LoVo (cell line): Measurements from ENCODE around the gene FAM222A.

Experiments used
- DNase-seq: peaks from one replicate; pipeline ENCODE4 v3.0.0-alpha.2; 2016; ENCODE audit warnings: low spot score

FAM222A gene

DNA sequence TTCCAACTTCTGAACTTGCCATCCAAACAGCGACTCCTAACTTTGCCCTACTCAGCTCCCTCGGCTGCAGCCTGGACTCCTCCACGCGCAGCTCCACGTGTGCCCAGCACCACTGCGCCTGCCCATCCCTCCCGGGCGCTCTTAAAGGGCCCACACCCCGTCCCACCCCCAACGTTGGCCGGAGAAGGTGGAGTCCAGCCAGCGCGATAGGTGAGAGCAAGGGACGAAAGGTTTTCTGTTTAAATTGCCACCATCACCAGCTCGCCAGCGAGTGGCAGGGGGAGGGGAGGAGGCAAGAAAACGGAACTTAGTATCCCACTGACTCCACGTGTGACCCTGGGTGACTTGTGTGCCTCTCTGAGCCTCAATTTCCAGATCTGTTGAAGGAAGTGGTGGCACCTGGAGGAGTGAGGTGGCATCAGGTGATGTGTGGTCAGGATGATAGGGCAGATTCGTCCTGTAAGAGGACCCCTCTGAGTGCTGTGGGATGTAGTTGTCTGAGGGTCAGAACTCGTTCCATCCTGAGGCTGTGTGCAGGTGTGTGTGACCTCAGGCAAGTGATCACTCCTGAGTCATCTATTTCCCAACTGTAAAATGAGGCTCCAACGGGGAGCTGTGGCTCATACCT lies 59.9 kb downstream of the FAM222A start:
- peak; percentile 80 for DNase-seq

DNA sequence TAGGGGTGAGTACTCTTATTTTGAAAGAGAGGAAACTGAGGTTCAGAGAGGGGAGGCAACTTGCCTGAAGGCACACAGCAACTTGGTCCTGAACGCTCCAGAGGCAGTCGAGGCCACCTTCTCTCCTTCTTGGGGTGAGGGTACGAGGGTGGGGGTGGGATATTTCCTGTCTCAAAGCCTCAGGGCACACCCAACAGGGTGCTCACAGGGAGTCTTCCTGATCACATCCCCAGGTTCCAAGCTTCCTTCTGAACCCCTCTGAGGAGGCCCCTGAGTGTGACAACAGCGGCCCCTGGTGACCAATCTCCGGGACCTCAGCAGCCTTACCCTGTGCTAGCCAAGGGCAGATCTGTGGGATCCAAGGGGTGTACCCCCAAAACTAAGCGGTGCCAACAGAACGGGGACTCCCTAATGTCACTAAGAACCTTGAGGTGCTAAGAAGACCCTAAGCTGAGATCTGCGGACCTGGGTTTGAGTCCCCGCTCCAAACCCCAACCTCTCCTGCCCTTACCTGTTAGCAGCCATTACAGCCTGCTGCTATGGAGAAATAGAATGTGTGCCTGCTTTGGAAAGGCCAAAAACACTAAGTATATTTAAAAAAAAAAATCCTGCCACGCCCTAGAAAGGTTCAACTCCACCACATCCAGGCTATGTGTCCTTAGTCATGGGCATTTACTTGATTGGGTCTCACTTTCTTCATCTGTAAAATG lies 61.7 kb downstream of the FAM222A start:
- DNase-seq = peak; percentile 76

DNA sequence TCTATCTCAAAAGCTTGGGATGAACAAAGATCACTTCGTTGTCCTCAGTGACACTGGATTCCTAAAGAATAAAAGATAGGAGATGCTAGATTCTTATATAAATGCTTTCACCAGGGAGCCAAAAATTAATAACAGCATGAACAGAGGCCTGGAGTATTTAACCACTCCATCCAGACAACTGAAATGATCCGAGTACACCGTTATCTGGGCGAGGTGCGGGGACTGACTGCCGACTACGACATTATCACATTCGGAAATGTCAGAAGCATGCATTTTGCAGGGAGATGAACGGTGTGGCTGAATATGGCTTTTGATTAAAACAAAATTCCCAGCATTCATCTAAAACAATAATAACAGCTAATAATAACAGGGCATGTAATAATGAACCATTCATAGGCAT lies 63.0 kb downstream of the FAM222A start:
- DNase-seq = no peak

GRCh38 chr12:109777544-109777943 lies 63.9 kb downstream of the FAM222A start:
- DNase-seq = peak; percentile 57

- no peak for DNase-seq
These were observed 65.1 kb downstream of the FAM222A start for GRCh38 chr12:109778684-109779083.

DNA sequence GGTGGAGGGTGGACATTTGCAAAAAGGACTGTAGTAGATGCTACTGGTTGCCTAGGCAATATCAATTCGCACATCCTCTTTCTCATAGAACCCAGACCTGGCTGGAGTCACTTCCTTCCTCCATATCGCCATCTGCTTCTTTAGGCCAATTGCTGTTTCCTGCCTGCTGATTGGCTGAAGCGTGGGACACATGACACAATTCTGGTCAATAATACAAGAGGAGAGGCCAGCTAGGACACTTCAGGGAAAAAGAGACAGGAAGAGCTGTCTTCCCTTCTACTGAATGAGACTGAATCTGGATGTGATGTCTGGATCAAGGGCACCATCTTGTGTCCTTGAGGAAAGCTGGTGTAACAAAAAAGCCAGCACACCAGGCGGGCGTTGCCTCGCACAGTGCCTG lies 65.8 kb downstream of the FAM222A start:
- no peak for DNase-seq

DNA sequence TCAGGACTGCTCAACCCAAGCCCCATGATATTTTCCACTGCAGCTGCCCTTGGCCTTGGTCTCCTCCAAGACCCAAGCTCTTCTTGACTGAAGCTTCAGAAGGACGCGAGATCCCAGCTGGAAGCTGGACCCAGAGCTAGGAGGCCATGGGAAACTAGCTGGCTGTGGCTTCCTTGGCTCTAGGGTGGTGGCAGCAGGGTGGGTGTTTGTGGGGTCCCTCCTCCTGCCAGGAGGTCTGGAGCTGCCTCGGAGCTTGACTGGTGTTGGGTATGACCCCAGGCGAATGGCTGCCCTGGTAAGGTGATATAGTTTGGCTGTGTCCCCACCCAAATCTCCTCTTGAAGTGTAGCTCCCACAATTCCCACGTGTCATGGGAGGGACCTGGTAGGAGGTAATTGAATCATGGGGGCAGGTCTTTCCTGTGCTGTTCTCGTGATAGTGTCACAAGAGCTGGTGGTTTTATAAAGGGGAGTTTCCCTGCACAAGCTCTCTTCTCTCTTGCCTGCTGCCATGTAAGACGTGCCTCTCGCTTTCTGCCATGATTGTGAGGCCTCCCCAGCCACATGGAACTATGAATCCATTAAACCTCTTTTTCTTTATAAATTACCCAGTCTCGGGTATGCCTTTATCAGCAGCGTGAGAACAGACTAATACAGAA lies 68.2 kb downstream of the FAM222A start:
- DNase-seq = no peak

DNA sequence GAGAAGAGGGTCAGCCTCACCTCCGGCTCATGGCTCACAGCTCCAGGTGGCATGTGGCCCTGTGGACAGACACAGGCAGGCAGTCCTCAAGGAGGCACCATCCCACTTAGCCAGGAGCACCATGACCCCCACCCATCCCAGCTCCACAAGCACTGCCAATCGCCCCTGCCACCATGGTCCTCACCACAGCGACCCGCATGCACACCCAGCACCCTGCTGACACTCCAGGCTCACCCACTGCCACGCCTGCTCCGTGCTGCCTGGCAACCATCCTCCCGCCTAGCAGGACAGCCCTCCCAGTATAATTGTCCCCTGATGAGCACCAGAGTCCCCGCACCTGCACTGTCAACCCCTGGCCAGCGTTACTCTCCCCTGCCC lies 68.7 kb downstream of the FAM222A start:
- no peak for DNase-seq

DNA sequence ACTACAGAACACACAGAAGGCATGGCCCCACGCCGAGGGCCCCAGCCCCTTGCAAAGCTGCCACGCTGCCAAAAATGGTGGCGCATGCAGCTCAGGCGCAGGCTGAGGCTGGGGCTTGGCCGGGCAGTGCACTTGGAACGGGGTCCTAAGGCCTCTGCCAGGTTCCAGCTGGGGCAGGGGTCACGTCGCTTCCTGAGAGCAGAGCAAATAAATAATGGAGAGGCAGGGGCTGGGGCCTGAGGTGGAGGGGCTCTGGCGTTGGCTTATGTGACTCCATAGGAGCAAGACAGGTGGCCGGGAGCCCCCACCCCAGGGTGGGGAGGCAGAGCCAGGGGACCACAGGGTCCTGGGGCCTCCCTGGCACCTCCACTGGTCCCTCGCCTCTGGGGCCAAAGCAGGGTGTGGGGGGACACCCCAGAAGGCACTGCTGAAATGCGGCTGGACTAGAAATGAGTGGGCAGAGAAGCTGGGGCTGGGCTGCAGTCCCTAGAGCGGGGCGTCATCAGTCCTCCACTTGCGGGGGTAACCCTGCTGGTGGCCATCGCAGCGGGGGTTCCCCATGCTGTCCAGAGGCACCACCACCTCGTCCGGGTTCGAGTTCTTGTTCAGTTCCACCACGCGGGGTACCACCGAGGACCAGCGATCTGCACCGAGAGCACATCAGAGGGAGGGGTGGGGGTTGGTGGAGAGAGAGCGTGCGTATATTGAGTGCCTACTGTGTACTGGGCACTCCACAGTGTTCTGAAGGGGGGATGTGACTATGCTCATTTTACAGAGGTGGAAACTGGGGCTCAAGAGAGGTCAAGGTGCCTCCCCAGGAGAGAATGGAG lies 69.7 kb downstream of the FAM222A start:
- no peak for DNase-seq

DNA sequence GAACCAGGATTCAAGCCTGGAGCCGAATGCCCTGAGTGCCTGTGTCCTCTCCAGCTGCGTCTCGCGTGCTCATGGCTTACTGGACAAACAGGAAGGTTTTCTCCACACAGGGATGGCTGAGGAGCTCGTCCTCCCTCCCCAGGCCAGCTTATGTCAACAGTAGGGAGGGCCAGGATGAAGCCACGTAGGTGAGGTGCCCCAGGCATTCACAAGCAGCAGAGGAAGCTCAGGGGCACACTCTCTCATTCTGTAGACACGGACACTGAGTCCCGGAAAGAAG lies 70.3 kb downstream of the FAM222A start:
- DNase-seq = no peak

- DNase-seq = no peak
These were observed 72.2 kb downstream of the FAM222A start for GRCh38 chr12:109785854-109786253.

DNA sequence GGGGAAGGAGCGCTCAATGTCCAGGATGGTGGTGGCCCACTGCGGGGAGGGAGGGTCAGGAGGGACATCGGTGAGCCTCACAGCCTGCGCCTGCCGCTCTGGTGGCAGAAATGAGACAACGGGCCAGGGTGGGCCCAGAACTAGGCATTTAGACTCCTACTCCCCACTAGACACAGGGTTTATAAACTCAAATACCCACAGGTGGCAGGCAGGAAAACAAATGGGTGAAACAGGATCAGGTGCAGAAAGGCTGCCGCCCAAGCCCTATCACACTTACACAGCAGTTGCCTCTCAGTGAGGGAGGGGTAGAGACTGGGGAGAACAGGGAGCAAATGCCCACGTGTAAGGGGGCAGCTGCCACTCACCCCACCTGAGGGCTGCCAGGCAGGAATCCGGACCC lies 73.2 kb downstream of the FAM222A start:
- no peak for DNase-seq

DNA sequence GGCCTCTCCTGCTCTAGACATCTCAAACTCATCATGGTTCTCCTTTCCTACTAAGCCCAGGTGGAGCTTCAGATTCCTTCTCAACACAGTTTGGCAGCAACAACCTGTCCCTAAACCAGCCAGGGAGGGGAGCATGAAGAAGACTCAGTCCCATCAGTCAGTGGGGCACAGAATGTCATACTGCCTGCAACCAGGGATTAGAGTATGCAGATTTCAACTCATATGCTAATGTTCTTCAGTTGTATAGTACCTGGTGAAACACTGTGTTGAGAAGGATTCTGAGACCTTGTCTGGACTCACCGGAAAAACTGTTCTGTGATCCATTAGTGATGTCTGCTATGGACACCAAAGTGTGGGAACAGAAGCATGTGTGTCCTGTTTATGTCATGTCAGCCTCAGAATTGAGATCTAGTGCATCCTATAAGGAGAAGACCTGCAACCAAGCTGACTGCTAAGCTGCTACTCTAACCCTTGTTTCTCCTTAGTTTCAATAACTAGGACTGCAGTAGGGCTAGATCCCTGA lies 76.0 kb downstream of the FAM222A start:
- no peak for DNase-seq

GRCh38 chr12:109792992-109793391 lies 79.4 kb downstream of the FAM222A start:
- DNase-seq = no peak

- no peak for DNase-seq
These were observed 79.8 kb downstream of the FAM222A start for GRCh38 chr12:109793411-109793810.

DNA sequence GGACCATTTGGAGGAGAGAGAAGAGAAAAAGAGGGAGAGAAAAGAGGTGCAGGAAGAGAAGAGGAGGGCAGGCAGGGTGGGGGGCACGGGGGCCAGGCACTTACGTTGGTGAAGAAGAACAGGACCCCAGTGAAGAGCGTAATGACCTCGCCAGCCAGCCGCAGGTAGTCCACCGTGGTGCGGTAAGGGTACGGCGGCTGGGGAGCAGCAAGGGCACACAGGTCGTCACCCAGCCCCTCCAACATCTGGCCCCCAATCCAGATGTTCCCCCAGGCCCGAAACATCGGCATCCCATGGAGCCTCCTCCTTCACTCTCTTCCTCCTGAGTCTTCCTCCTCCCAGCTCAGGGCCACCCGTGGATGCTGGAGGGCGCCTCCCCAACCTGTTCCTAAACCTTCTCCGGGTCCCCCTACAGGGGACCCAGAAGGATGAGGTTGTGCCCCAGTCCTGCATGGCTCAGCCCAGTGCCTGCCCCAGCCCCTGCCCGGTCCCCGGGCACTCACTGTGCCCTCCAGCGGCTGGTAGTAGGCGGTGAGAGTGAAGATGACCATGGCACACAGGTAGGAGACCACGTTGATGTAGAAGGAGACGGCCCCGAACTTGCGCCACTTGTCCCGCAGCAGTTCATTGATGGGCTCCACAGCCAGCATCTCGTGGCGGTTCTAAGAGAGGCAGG lies 80.3 kb downstream of the FAM222A start:
- no peak for DNase-seq

GRCh38 chr12:109795023-109795422 lies 81.4 kb downstream of the FAM222A start:
- DNase-seq = no peak

GRCh38 chr12:109796057-109796456 lies 82.4 kb downstream of the FAM222A start:
- DNase-seq = no peak

DNA sequence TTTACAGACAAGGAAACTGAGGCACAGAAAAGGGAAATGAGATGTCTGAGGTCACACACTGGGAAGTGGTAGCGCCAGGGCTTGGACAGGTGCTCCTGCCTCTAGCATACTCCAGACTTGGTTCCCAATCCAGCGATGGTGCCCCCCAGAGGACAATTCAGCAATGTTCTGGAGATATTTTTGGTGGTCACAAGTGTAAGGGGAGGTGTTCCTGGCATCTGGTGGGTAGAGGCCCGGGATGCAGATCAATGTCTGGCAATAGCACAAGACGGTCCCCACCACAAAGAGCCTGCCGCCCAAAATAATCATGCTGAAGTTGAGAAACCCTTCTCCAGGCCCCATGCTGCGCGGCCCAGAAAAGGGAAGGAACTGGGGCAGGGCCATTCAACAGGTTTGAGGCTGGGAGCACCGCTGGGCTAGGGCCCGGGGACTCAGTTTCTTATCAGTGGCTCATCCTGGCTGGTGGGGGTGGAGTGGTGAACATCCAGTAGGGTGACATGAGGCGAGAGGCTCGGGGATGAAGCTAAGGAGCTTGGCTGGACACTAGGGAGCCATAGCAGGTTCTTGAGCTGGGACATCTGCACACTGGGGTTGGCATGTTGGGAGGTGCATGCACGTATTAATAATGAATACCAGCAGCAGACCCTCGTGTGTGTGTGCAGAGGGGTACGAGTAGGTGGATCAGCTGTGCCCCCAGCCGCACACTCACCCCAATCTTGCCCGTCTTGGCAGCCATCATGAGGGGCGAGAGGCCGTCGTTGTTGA lies 84.5 kb downstream of the FAM222A start:
- no peak for DNase-seq

DNA sequence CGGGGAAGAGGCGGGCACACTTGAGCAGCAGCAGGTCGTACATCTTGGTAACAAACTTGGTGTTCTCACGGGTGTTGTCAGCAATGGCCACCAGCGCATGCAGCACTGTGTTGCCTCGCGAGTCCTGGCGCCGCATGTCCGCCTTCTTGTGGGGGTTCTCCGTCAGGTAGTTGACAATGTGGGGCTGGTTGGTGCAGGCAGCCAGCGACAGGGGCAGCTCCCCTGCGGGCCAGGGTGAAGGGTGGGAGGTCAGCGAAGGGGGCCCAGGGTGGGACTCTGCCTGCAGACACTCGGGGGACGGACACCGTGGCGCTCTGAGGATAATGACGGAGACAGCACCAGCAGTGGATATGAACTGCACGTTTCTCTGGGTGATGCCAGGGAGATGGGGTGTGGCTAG lies 85.1 kb downstream of the FAM222A start:
- no peak for DNase-seq

DNA sequence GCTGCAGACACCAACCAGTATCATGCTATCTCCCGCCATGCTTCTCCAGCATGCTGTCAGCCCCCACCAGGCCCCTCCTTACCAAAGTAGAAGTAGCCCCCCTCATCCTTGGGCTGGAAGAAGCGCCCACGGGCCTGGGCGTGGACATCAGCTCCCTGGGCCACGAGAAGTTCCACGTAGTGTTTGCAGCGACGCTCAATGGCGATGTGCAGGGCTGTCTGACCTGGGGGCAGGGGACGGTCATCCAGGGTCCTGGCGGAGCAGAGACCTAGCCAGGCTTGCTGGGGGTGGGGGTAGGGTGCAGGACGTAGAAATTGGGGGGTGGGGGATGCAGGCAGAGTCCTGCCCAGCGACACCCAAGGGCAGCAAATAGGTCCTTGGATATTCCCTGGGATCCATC lies 86.9 kb downstream of the FAM222A start:
- no peak for DNase-seq
